HG03280 (cell line): ENCODE data around the gene TGM6.

Source experiments
- ATAC-seq: cut with Tn5 transposase; IDR thresholded peaks from one replicate; pipeline ENCODE4 v1.9.1; 2021; ENCODE audit warnings: mild to moderate bottlenecking, moderate library complexity; ENCODE audit not compliant: unreplicated experiment

Gene TGM6

GRCh38 chr20:2480381-2480780 is 99.7 kb downstream of the TGM6 start:
- no peak for ATAC-seq
